Neutrophil (primary cell): ENCODE measurements around the gene ZNF468.
A peak's percentile ranks its signal among the peaks of the same experiment; 100 is the strongest.
"Not testable (repeated sequence)": the region's sequence is repeated elsewhere in the genome, so short reads cannot be mapped to it uniquely, and the experiment has no call there.

ENCODE experiments used
- H3K27ac ChIP-seq: fragments of 200-600 bp; sonication (generic); 2 replicates; pipeline ENCODE4 v1.5.1; 2016; ENCODE audit warnings: mild to moderate bottlenecking, moderate library complexity
- H3K27me3 ChIP-seq: fragments of 200-600 bp; sonication (generic); 2 replicates; pipeline ENCODE4 v1.6.0; 2016; ENCODE audit warnings: mild to moderate bottlenecking
- H3K36me3 ChIP-seq: fragments of 200-600 bp; sonication (generic); 2 replicates; pipeline ENCODE4 v1.5.1; 2017
- H3K4me1 ChIP-seq, 2 experiments: fragments of 200-600 bp in 1 of 2; sonication (generic) in 1 of 2; 1 replicate in 1 of 2; 2 replicates in 1 of 2; pipeline versions ENCODE4 v1.5.1 to v1.6.1; 2013 to 2016; ENCODE audit warnings: low read depth in 1 of 2, low read length in 1 of 2, mild to moderate bottlenecking in 1 of 2, moderate library complexity in 1 of 2; ENCODE audit not compliant: control insufficient read depth in 1 of 2, insufficient read depth in 1 of 2
- H3K4me3 ChIP-seq, 2 experiments: fragments of 200-600 bp in 1 of 2; sonication (generic) in 1 of 2; 1 replicate in 1 of 2; 2 replicates in 1 of 2; pipeline ENCODE4 v1.5.1; 2013 to 2016; ENCODE audit warnings: low read depth in 1 of 2, low read length in 1 of 2, mild to moderate bottlenecking in 1 of 2, moderate library complexity in 1 of 2
- H3K9me3 ChIP-seq: fragments of 200-600 bp; sonication (generic); 2 replicates; pipeline ENCODE4 v1.5.1; 2016
- CTCF ChIP-seq: fragments of 200-600 bp; sonication (generic); IDR thresholded peaks from 2 replicates; pipeline ENCODE4 v1.5.1; 2016; ENCODE audit warnings: antibody characterized with exemption

ZNF468 gene

GRCh38 chr19:52857378-52858191, at the start of gene ZNF468:
Gene ZNF468, minus strand, starts transcription at chr19:52857619. Its CDS starts 3,347 bp downstream, at chr19:52854272.
- not testable (repeated sequence) for H3K9me3 ChIP-seq, H3K27me3 ChIP-seq
- peak within 1 kb of the TSS; percentile 70 to 73 for H3K4me3 ChIP-seq
- peaks cover 7 to 11% of the 10 kb centered on the region in 2 experiments for H3K4me1 ChIP-seq
- peak within 1 kb of the TSS; percentile 47 for H3K27ac ChIP-seq
- H3K36me3 ChIP-seq: peaks cover 16% of the 10 kb centered on the region
- TF ChIP-seq CTCF: peak; percentile 20

GRCh38 chr19:52904052-52904780, 46.8 kb upstream of the ZNF468 start:
- peaks cover 24% of the 10 kb centered on the region for H3K36me3 ChIP-seq
- not testable (repeated sequence) for H3K27me3 ChIP-seq, H3K4me3 ChIP-seq, H3K9me3 ChIP-seq, H3K4me1 ChIP-seq, H3K27ac ChIP-seq

GRCh38 chr19:52901842-52902241, 44.4 kb upstream of the ZNF468 start:
- Histone ChIP-seq H3K27ac (no peak overlapping the region), H3K9me3 (no peaks in the 10 kb centered on the region), H3K4me3 (no peak overlapping the region), H3K27me3 (no peaks in the 10 kb centered on the region), H3K36me3 (peaks cover 8% of the 10 kb centered on the region), H3K4me1 (peaks cover 5 to 8% of the 10 kb centered on the region in 2 experiments)
- TF ChIP-seq CTCF: no peak

- peaks cover 8 to 11% of the 10 kb centered on the region in 2 experiments for H3K4me1 ChIP-seq
- not testable (repeated sequence) for H3K9me3 ChIP-seq, H3K27ac ChIP-seq, H3K27me3 ChIP-seq, H3K36me3 ChIP-seq, H3K4me3 ChIP-seq
Measured at GRCh38 chr19:52898596-52898995, 41.2 kb upstream of the ZNF468 start.

- Histone ChIP-seq H3K4me1 (peaks cover 8 to 11% of the 10 kb centered on the region in 2 experiments), H3K36me3 (no peaks in the 10 kb centered on the region), H3K9me3 (no peaks in the 10 kb centered on the region), H3K27ac (no peak overlapping the region), H3K27me3 (no peaks in the 10 kb centered on the region), H3K4me3 (peak overlapping the region; percentile 78 to 88)
- no peak for TF ChIP-seq CTCF
Measured at GRCh38 chr19:52898101-52898500, 40.7 kb upstream of the ZNF468 start.

- peak; percentile 9 for TF ChIP-seq CTCF
- H3K27ac ChIP-seq: peak within 1 kb of the TSS; percentile 66
- H3K27me3 ChIP-seq: no peaks in the 10 kb centered on the region
- peak within 1 kb of the TSS; percentile 78 to 88 for H3K4me3 ChIP-seq
- H3K36me3 ChIP-seq: no peaks in the 10 kb centered on the region
- H3K9me3 ChIP-seq: no peaks in the 10 kb centered on the region
- peaks cover 8 to 11% of the 10 kb centered on the region in 2 experiments for H3K4me1 ChIP-seq
Measured at GRCh38 chr19:52897138-52897935, 39.9 kb upstream of the ZNF468 start, which contains the start of gene ZNF320. Gene ZNF320, minus strand, starts transcription at chr19:52897635. Its CDS starts 7,380 bp downstream, at chr19:52890255.
